Measurements from ENCODE around the gene CDK14.

CDK14 gene

GRCh38 chr7:91093181-91093580 lies 497.1 kb downstream of the CDK14 start:
- Histone ChIP-seq H3K4me1 (ENCODE audit: low read length) (0 out of 2 replicates have a peak, but pooled peaks cover 3% of the 10 kb centered on the region), H3K27me3 (ENCODE audit: low read depth, low read length) (no peaks in the 10 kb centered on the region), H3K79me2 (ENCODE audit: low read length) (no peaks in the 10 kb centered on the region), H2AFZ (ENCODE audit: low read depth, low read length) (no peak overlapping the region), H3K9me3 (ENCODE audit: insufficient read depth, low read length) (no peaks in the 10 kb centered on the region), H4K20me1 (ENCODE audit: insufficient read depth, low read length) (no peaks in the 10 kb centered on the region), H3K4me2 (ENCODE audit: low read length) (no peak overlapping the region), H3K9ac (ENCODE audit: low read length) (no peak overlapping the region), H3K36me3 (replicated peaks; ENCODE audit: low read depth, low read length) (no peaks in the 10 kb centered on the region), H3K4me3 (ENCODE audit: low read length) (no peak overlapping the region), H3K27ac (ENCODE audit: low read length) (no peak overlapping the region)
- TF ChIP-seq CTCF (IDR thresholded peaks at IDR 0.05; ENCODE audit: low read depth, low read length) (no peak), EZH2phosphoT487 (IDR thresholded peaks at IDR 0.05; ENCODE audit: low read depth) (no peak)

- no peak overlapping the region for H3K9ac ChIP-seq (ENCODE audit: low read length)
- no peaks in the 10 kb centered on the region for H3K27me3 ChIP-seq (ENCODE audit: low read depth, low read length)
- H3K9me3 ChIP-seq (ENCODE audit: insufficient read depth, low read length), result no peaks in the 10 kb centered on the region
- no peak overlapping the region for H2AFZ ChIP-seq (ENCODE audit: low read depth, low read length)
- no peak overlapping the region for H3K27ac ChIP-seq (ENCODE audit: low read length)
- no peak overlapping the region for H3K4me2 ChIP-seq (ENCODE audit: low read length)
- H3K36me3 ChIP-seq (replicated peaks; ENCODE audit: low read depth, low read length), result no peaks in the 10 kb centered on the region
- H4K20me1 ChIP-seq (ENCODE audit: insufficient read depth, low read length), result no peaks in the 10 kb centered on the region
- no peak overlapping the region for H3K4me3 ChIP-seq (ENCODE audit: low read length)
- TF ChIP-seq CTCF (IDR thresholded peaks at IDR 0.05; ENCODE audit: low read depth, low read length), result no peak
- no peak for TF ChIP-seq EZH2phosphoT487 (IDR thresholded peaks at IDR 0.05; ENCODE audit: low read depth)
- H3K4me1 ChIP-seq (ENCODE audit: low read length), result no peaks in the 10 kb centered on the region
- H3K79me2 ChIP-seq (ENCODE audit: low read length), result no peaks in the 10 kb centered on the region
These were observed 502.4 kb downstream of the CDK14 start for GRCh38 chr7:91098566-91098965.

- no peak overlapping the region for H3K27ac ChIP-seq (ENCODE audit: low read length)
- no peaks in the 10 kb centered on the region for H3K27me3 ChIP-seq (ENCODE audit: low read depth, low read length)
- H3K9ac ChIP-seq (ENCODE audit: low read length), result no peak overlapping the region
- H3K36me3 ChIP-seq (replicated peaks; ENCODE audit: low read depth, low read length), result no peaks in the 10 kb centered on the region
- no peak overlapping the region for H3K4me3 ChIP-seq (ENCODE audit: low read length)
- H3K4me1 ChIP-seq (ENCODE audit: low read length), result no peaks in the 10 kb centered on the region
- TF ChIP-seq CTCF (IDR thresholded peaks at IDR 0.05; ENCODE audit: low read depth, low read length) (no peak), EZH2phosphoT487 (IDR thresholded peaks at IDR 0.05; ENCODE audit: low read depth) (no peak)
- H2AFZ ChIP-seq (ENCODE audit: low read depth, low read length), result no peak overlapping the region
- no peaks in the 10 kb centered on the region for H4K20me1 ChIP-seq (ENCODE audit: insufficient read depth, low read length)
- no peaks in the 10 kb centered on the region for H3K79me2 ChIP-seq (ENCODE audit: low read length)
- no peak overlapping the region for H3K4me2 ChIP-seq (ENCODE audit: low read length)
- no peaks in the 10 kb centered on the region for H3K9me3 ChIP-seq (ENCODE audit: insufficient read depth, low read length)
These were observed 507.2 kb downstream of the CDK14 start for GRCh38 chr7:91103363-91103762.

- no peaks in the 10 kb centered on the region for H3K36me3 ChIP-seq (replicated peaks; ENCODE audit: low read depth, low read length)
- no peak overlapping the region for H3K4me2 ChIP-seq (ENCODE audit: low read length)
- H3K9ac ChIP-seq (ENCODE audit: low read length), result no peak overlapping the region
- H3K27me3 ChIP-seq (ENCODE audit: low read depth, low read length), result no peaks in the 10 kb centered on the region
- TF ChIP-seq EZH2phosphoT487 (IDR thresholded peaks at IDR 0.05; ENCODE audit: low read depth), result no peak
- no peak for TF ChIP-seq CTCF (IDR thresholded peaks at IDR 0.05; ENCODE audit: low read depth, low read length)
- H3K4me3 ChIP-seq (ENCODE audit: low read length), result no peak overlapping the region
- H3K9me3 ChIP-seq (ENCODE audit: insufficient read depth, low read length), result no peaks in the 10 kb centered on the region
- no peaks in the 10 kb centered on the region for H4K20me1 ChIP-seq (ENCODE audit: insufficient read depth, low read length)
- no peak overlapping the region for H2AFZ ChIP-seq (ENCODE audit: low read depth, low read length)
- H3K4me1 ChIP-seq (ENCODE audit: low read length), result no peaks in the 10 kb centered on the region
- no peaks in the 10 kb centered on the region for H3K79me2 ChIP-seq (ENCODE audit: low read length)
- H3K27ac ChIP-seq (ENCODE audit: low read length), result no peak overlapping the region
These were observed 511.3 kb downstream of the CDK14 start for GRCh38 chr7:91107460-91107859.

Data from OCI-LY3 (cell line).